Lower leg skin (tissue), 4 donors: ENCODE results near the gene RFXANK. TPM values are rescaled to one million over a fixed set of nuclear protein-coding genes. Genes with fewer than 3 reads are reported as not detected.

Source experiments
- DNase-seq, 2 donors: peaks; one replicate each; pipeline ENCODE4 v3.0.0-alpha.2; 2019; ENCODE audit warnings: low spot score in 2 of 2
- H3K4me3 ChIP-seq: fragments of 200-600 bp; sonication (generic); 2 replicates; pipeline ENCODE4 v1.5.1; 2017; ENCODE audit warnings: mild to moderate bottlenecking, low read depth; ENCODE audit not compliant: poor library complexity, severe bottlenecking
- CTCF ChIP-seq, 3 donors: fragments of 450-650 bp; IDR thresholded peaks; one replicate each; pipeline ENCODE4 v1.5.1; 2016; ENCODE audit warnings: antibody characterized with exemption in 3 of 3, mild to moderate bottlenecking in 3 of 3, moderate library complexity in 2 of 3
- POLR2A ChIP-seq, 2 donors: fragments of 450-650 bp; IDR thresholded peaks; one replicate each; pipeline ENCODE4 v1.6.1; 2016 to 2017; ENCODE audit warnings: antibody characterized with exemption in 2 of 2, mild to moderate bottlenecking in 1 of 2, moderate library complexity in 1 of 2
- WGBS, 2 donors: methylation state at CpG; one replicate each; pipeline ENCODE4 v1.1.5; 2018; 5-methylcytosine and 5-hydroxymethylcytosine counted together
- intact Hi-C: fragments of 100-400 bp; cut with DNase I; formaldehyde crosslinking; loops from one replicate; pipeline ENCODE4 v1.15.0; 2023; ENCODE audit warnings: low total_unique reads
- total RNA-seq, 4 donors: library from RNA; depleted of rRNA; stranded (reverse); fragments of >200 nt; gene quantifications; one replicate each; pipeline ENCODE4 v1.1.0, GENCODE V29; 2016

Gene RFXANK
- total RNA-seq, 4 donors from 2014 or later, result 40.1 to 59.0 (median 48.8) TPM

GRCh38 chr19:19209372-19209771 lies 17.3 kb downstream of the RFXANK start:
- intact Hi-C loops, result no loop called here
- WGBS, 2 donors, result 46 to 59% methylated on average over 9 of the region's 9 CpGs
- DNase-seq, result no peak
- TF ChIP-seq CTCF (IDR thresholded peaks at IDR 0.05) (no peak), POLR2A (IDR thresholded peaks at IDR 0.05) (no peak)
- H3K4me3 ChIP-seq, result no peak overlapping the region

GRCh38 chr19:19211499-19212420 lies 19.7 kb downstream of the RFXANK start, which contains the start of gene NCAN:
Gene NCAN (plus strand): TSS chr19:19211958. CDS start chr19:19216954, 4,996 bp downstream.
- TF ChIP-seq CTCF (IDR thresholded peaks at IDR 0.05) (no peak), POLR2A (IDR thresholded peaks at IDR 0.05) (no peak)
- no peak within 1 kb of the TSS for H3K4me3 ChIP-seq
- 10% methylated on average over 54 of the region's 54 CpGs for WGBS, 2 donors
- intact Hi-C loops, result no loop called here
- DNase-seq, result no peak

- WGBS, 2 donors, result 9 to 17% methylated on average over 7 of the region's 7 CpGs
- DNase-seq, result no peak
- intact Hi-C loops, result no loop called here
- no peak overlapping the region for H3K4me3 ChIP-seq
- TF ChIP-seq CTCF (IDR thresholded peaks at IDR 0.05), result no peak
- no peak for TF ChIP-seq POLR2A (IDR thresholded peaks at IDR 0.05)
These were observed 20.9 kb downstream of the RFXANK start for GRCh38 chr19:19212916-19213315.

- intact Hi-C loops, result no loop called here
- no peak for DNase-seq
- H3K4me3 ChIP-seq, result no peak overlapping the region
- no peak for TF ChIP-seq POLR2A (IDR thresholded peaks at IDR 0.05)
- TF ChIP-seq CTCF (IDR thresholded peaks at IDR 0.05), result no peak
- 39 to 48% methylated on average over 18 to 21 of the region's 21 CpGs for WGBS, 2 donors
These were observed 21.5 kb downstream of the RFXANK start for GRCh38 chr19:19213426-19214158.

GRCh38 chr19:19214159-19214490 lies 22.1 kb downstream of the RFXANK start:
- WGBS, 2 donors, result 0 to 3% methylated on average over 5 of the region's 5 CpGs
- DNase-seq, result no peak
- intact Hi-C loops, result no loop called here
- no peak overlapping the region for H3K4me3 ChIP-seq
- TF ChIP-seq POLR2A (IDR thresholded peaks at IDR 0.05) (no peak), CTCF (IDR thresholded peaks at IDR 0.05) (no peak)
